HEK293 (cell line): ENCODE results near the gene MXRA8.

Source experiments
- CTCF ChIA-PET: fragments of 350-600 bp; formaldehyde crosslinking; extraction: SDS; loops from one replicate; lab custom pipeline; 2021; ENCODE audit warnings: antibody characterized with exemption; lab: Yijun Ruan, JAX
- POLR2A ChIA-PET: fragments of 300-600 bp; formaldehyde crosslinking; extraction: SDS; loops from one replicate; lab custom pipeline; 2020; ENCODE audit warnings: antibody characterized with exemption, inconsistent platforms; lab: Yijun Ruan, JAX
- H3K27ac ChIP-seq: fragments of 200-500 bp; sonication (Bioruptor generic); 2 replicates; pipeline ENCODE4 v1.5.1; 2014; ENCODE audit warnings: low read depth, low read length, control low read depth, inconsistent platforms; ENCODE audit errors: extremely low read depth
- H3K36me3 ChIP-seq, 2 experiments: fragments of 200-500 bp in 1 of 2; sonication (Bioruptor generic) in 1 of 2; 1 replicate in 1 of 2; 2 replicates in 1 of 2; pipeline ENCODE4 v1.5.1; 2014 to 2017; ENCODE audit warnings: inconsistent platforms in 2 of 2, low read length in 2 of 2; ENCODE audit not compliant: control insufficient read depth in 2 of 2, insufficient read depth in 1 of 2
- H3K4me1 ChIP-seq: fragments of 200-500 bp; sonication (Bioruptor generic); 2 replicates; pipeline ENCODE4 v1.5.1; 2014; ENCODE audit warnings: mild to moderate bottlenecking, low read length, inconsistent platforms; ENCODE audit not compliant: control insufficient read depth, insufficient read depth
- H3K4me3 ChIP-seq: 2 replicates; pipeline ENCODE4 v1.5.1; 2011; ENCODE audit warnings: low read depth, mild to moderate bottlenecking, control low read depth, low read length, moderate library complexity
- H3K9me3 ChIP-seq: fragments of 200-500 bp; sonication (Bioruptor generic); 2 replicates; pipeline ENCODE4 v1.5.1; 2014; ENCODE audit warnings: low read depth, low read length, inconsistent platforms; ENCODE audit not compliant: control insufficient read depth, insufficient read depth
- BCL11B ChIP-seq: fragments of 450-650 bp; formaldehyde crosslinking; IDR thresholded peaks from 2 replicates; pipeline ENCODE4 v1.5.1; 2016; ENCODE audit warnings: low read depth, missing biosample characterization, missing genetic modification characterization
- FEZF1 ChIP-seq: fragments of 450-650 bp; formaldehyde crosslinking; IDR thresholded peaks from 2 replicates; pipeline ENCODE4 v1.5.1; 2016; ENCODE audit warnings: missing biosample characterization, missing genetic modification characterization
- HOXD13 ChIP-seq: sonication (generic); formaldehyde crosslinking; IDR thresholded peaks from 2 replicates; pipeline ENCODE4 v1.8.0; 2022; ENCODE audit warnings: missing genetic modification reagents, borderline replicate concordance
- KLF1 ChIP-seq: fragments of 450-650 bp; formaldehyde crosslinking; IDR thresholded peaks from 2 replicates; pipeline ENCODE4 v1.5.1; 2016; ENCODE audit warnings: missing biosample characterization, missing genetic modification characterization
- KLF9 ChIP-seq: fragments of 450-650 bp; formaldehyde crosslinking; IDR thresholded peaks from 2 replicates; pipeline ENCODE4 v1.5.1; 2016; ENCODE audit warnings: missing biosample characterization, missing genetic modification characterization, low read depth
- SCRT2 ChIP-seq: fragments of 450-650 bp; formaldehyde crosslinking; IDR thresholded peaks from 2 replicates; pipeline ENCODE4 v1.5.1; 2016; ENCODE audit warnings: missing biosample characterization, missing genetic modification characterization
- YY1 ChIP-seq: fragments of 450-650 bp; formaldehyde crosslinking; IDR thresholded peaks from 2 replicates; pipeline ENCODE4 v1.5.1; 2018; ENCODE audit warnings: missing biosample characterization, missing genetic modification characterization
- ZFHX2 ChIP-seq: fragments of 450-650 bp; formaldehyde crosslinking; conservative IDR thresholded peaks from 2 replicates; pipeline ENCODE4 v1.5.1; 2016; ENCODE audit warnings: missing biosample characterization, missing genetic modification characterization
- ZFP3 ChIP-seq: fragments of 450-650 bp; formaldehyde crosslinking; IDR thresholded peaks from 2 replicates; pipeline ENCODE4 v1.5.1; 2016; ENCODE audit warnings: low read depth, missing biosample characterization, missing genetic modification characterization
- ZNF10 ChIP-seq: fragments of 450-650 bp; formaldehyde crosslinking; IDR thresholded peaks from 2 replicates; pipeline ENCODE4 v1.5.1; 2017; ENCODE audit warnings: missing biosample characterization, missing genetic modification characterization
- ZNF114 ChIP-seq: fragments of 450-650 bp; formaldehyde crosslinking; IDR thresholded peaks from 2 replicates; pipeline ENCODE4 v1.5.0; 2017; ENCODE audit warnings: missing biosample characterization, missing genetic modification characterization
- ZNF169 ChIP-seq: fragments of 450-650 bp; formaldehyde crosslinking; IDR thresholded peaks from 2 replicates; pipeline ENCODE4 v1.5.1; 2016; ENCODE audit warnings: missing biosample characterization, missing genetic modification characterization
- ZNF202 ChIP-seq: fragments of 450-650 bp; formaldehyde crosslinking; IDR thresholded peaks from 2 replicates; pipeline ENCODE4 v1.5.1; 2016; ENCODE audit warnings: missing biosample characterization, missing genetic modification characterization, borderline replicate concordance
- ZNF24 ChIP-seq: fragments of 450-650 bp; formaldehyde crosslinking; IDR thresholded peaks from 2 replicates; pipeline ENCODE4 v1.5.1; 2016; ENCODE audit warnings: missing biosample characterization, missing genetic modification characterization
- ZNF391 ChIP-seq: fragments of 450-650 bp; formaldehyde crosslinking; IDR thresholded peaks from 2 replicates; pipeline ENCODE4 v1.5.1; 2016; ENCODE audit warnings: low read depth, missing biosample characterization, missing genetic modification characterization, borderline replicate concordance
- ZNF433 ChIP-seq: fragments of 450-650 bp; formaldehyde crosslinking; IDR thresholded peaks from 2 replicates; pipeline ENCODE4 v1.5.1; 2016; ENCODE audit warnings: missing biosample characterization, missing genetic modification characterization, low read depth
- ZNF473 ChIP-seq: fragments of 450-650 bp; formaldehyde crosslinking; IDR thresholded peaks from 2 replicates; pipeline ENCODE4 v1.5.1; 2017; ENCODE audit warnings: missing biosample characterization, missing genetic modification characterization
- ZNF530 ChIP-seq: fragments of 450-650 bp; formaldehyde crosslinking; IDR thresholded peaks from 2 replicates; pipeline ENCODE4 v1.5.1; 2016; ENCODE audit warnings: low read depth, missing biosample characterization, missing genetic modification characterization
- ZNF555 ChIP-seq: fragments of 450-650 bp; formaldehyde crosslinking; conservative IDR thresholded peaks from 2 replicates; pipeline ENCODE4 v1.5.1; 2017; ENCODE audit warnings: missing biosample characterization, mild to moderate bottlenecking, missing genetic modification characterization, inconsistent platforms
- ZNF558 ChIP-seq: fragments of 450-650 bp; formaldehyde crosslinking; IDR thresholded peaks from 2 replicates; pipeline ENCODE4 v1.5.1; 2016; ENCODE audit warnings: missing biosample characterization, missing genetic modification characterization
- ZNF561 ChIP-seq: fragments of 450-650 bp; IDR thresholded peaks from 2 replicates; pipeline ENCODE4 v1.5.1; 2018; ENCODE audit warnings: missing biosample characterization, missing genetic modification characterization, borderline replicate concordance
- ZNF664 ChIP-seq: fragments of 450-650 bp; formaldehyde crosslinking; IDR thresholded peaks from 2 replicates; pipeline ENCODE4 v1.5.1; 2016; ENCODE audit warnings: missing biosample characterization, missing genetic modification characterization
- ZNF768 ChIP-seq: fragments of 450-650 bp; formaldehyde crosslinking; IDR thresholded peaks from 2 replicates; pipeline ENCODE4 v1.5.1; 2018; ENCODE audit warnings: missing biosample characterization, mild to moderate bottlenecking, missing genetic modification characterization
- ZSCAN23 ChIP-seq: fragments of 450-650 bp; formaldehyde crosslinking; IDR thresholded peaks from 2 replicates; pipeline ENCODE4 v1.5.1; 2016; ENCODE audit warnings: missing biosample characterization, missing genetic modification characterization
- TF ChIP-seq, protein P1 (sequence below): fragments of 450-650 bp; formaldehyde crosslinking; IDR thresholded peaks from 2 replicates; pipeline ENCODE4 v1.5.1; 2016; ENCODE audit warnings: missing biosample characterization, missing genetic modification characterization
- TF ChIP-seq, protein P2 (sequence below): fragments of 450-650 bp; formaldehyde crosslinking; IDR thresholded peaks from 2 replicates; pipeline ENCODE4 v1.5.1; 2016; ENCODE audit warnings: missing biosample characterization, missing genetic modification characterization
- TF ChIP-seq, protein P3 (sequence below): IDR thresholded peaks from 2 replicates; pipeline ENCODE4 v1.6.1; 2011; ENCODE audit warnings: mild to moderate bottlenecking, low read depth, low read length, borderline replicate concordance
- TF ChIP-seq, protein P4 (sequence below): fragments of 450-650 bp; formaldehyde crosslinking; IDR thresholded peaks from 2 replicates; pipeline ENCODE4 v1.5.1; 2017; ENCODE audit warnings: missing biosample characterization, missing genetic modification characterization
- TF ChIP-seq, protein P5 (sequence below): fragments of 450-650 bp; formaldehyde crosslinking; IDR thresholded peaks from 2 replicates; pipeline ENCODE4 v1.5.1; 2016; ENCODE audit warnings: missing biosample characterization, missing genetic modification characterization

Gene MXRA8

DNA sequence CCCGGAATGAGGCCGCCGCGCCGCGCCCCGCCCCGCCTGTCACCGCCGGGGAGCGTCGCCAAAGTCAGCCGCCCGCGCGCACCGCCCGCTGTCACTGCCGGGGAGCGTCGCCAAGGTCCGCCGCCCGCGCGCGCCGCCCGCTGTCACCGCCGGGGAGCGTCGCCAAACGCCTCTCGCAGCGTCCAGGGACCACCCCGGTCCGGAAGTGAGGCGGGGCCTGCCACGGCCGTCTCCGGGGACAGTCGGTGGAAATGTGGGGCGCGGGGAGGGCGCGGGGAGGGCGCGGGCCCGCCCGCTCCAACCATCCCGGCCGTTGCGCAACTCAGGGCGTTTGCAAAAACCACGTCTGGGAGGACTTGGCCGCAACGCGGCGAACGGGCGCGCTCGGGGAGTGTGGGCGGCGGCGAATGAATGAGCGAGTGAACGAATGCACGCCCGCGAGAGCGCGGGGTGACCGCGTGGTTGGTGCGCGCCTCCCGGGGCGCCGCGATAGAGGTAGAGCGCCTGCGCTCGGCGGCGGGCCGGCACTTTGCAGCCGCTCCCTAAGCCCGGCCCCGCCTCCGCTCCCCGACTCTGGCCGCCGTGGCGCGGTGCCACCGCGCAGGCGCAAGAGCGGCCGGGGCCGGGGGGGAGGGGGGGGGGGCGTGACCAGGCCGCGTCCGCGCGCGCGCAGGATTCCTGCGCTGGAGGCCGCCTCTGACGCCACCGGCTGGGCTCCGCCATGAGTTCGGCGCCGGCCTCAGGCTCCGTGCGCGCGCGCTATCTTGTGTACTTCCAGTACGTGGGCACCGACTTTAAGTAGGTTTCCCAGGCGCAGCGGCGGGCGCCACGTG lies 50.2 kb downstream of the MXRA8 start, which contains the start of the genes ACAP3 and PUSL1 (continued):
- TF ChIP-seq, protein P1, sequence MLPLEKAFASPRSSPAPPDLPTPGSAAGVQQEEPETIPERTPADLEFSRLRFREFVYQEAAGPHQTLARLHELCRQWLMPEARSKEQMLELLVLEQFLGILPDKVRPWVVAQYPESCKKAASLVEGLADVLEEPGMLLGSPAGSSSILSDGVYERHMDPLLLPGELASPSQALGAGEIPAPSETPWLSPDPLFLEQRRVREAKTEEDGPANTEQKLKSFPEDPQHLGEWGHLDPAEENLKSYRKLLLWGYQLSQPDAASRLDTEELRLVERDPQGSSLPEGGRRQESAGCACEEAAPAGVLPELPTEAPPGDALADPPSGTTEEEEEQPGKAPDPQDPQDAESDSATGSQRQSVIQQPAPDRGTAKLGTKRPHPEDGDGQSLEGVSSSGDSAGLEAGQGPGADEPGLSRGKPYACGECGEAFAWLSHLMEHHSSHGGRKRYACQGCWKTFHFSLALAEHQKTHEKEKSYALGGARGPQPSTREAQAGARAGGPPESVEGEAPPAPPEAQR = peak; percentile 82; the same call in 1 of the 2 replicates
- TF ChIP-seq ZFP3 (no peak), YY1 (peak; percentile 17), ZNF391 (peak; percentile 80; the same call in 1 of the 2 replicates), ZFHX2 (tag by site-specific recombination) (peak; percentile 75), KLF9 (tag by site-specific recombination) (peak; percentile 58), ZNF10 (0 out of 2 replicates have a peak, but pooled peaks have one; percentile 16), ZNF561 (tag by site-specific recombination) (peak; percentile 85; the same call in 1 of the 2 replicates), FEZF1 (tag by site-specific recombination) (peak; percentile 6; the same call in 1 of the 2 replicates), ZSCAN23 (peak; percentile 59; the same call in 1 of the 2 replicates), ZNF768 (tag by site-specific recombination) (no peak), ZNF24 (tag by site-specific recombination) (peak; percentile 100)
- TF ChIP-seq, protein P2, sequence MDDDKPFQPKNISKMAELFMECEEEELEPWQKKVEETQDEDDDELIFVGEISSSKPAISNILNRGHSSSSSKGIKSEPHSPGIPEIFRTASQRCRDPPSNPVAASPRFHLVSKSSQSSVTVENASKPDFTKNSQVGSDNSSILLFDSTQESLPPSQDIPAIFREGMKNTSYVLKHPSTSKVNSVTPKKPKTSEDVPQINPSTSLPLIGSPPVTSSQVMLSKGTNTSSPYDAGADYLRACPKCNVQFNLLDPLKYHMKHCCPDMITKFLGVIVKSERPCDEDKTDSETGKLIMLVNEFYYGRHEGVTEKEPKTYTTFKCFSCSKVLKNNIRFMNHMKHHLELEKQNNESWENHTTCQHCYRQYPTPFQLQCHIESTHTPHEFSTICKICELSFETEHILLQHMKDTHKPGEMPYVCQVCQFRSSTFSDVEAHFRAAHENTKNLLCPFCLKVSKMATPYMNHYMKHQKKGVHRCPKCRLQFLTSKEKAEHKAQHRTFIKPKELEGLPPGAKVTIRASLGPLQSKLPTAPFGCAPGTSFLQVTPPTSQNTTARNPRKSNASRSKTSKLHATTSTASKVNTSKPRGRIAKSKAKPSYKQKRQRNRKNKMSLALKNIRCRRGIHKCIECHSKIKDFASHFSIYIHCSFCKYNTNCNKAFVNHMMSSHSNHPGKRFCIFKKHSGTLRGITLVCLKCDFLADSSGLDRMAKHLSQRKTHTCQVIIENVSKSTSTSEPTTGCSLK (tag by site-specific recombination) = no peak

DNA sequence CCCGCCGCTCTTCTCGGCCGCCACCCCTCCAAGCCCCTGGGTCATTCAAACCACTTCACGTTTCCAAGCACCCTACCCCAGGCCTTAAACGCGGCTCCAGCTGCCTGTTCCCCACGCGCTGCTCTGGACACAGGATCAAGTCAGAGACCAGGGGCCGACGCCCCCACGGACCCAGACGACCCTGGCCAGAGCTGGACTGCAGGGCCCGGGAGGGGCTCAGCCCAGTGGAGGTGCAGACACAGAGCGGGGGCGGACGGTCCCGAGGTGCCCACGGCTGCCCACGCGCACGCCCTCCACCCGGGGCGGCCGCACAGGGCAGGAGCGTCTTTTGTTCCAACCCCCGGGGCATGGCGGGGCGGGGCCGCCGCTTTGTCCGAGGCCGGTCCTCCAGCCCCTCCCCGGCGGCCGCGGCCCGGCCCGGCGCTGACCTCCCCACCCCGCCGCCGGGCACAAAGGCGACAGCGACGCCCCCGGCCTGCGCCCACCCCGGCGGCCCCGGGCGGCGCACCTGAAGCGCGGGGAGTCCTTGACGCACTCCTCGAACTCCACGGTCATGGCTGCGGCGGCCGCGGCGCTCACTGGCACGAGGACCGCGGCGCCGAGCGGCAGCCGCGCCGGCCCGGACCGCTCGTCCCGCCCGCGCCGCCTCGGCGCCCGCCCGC lies 51.0 kb downstream of the MXRA8 start:
- H3K4me1 ChIP-seq = peaks cover 20% of the 10 kb centered on the region
- peak overlapping the region; percentile 75; the same call in 1 of the 2 replicates for H3K27ac ChIP-seq
- ChIA-PET POLR2A (interaction anchor here (1.3 kb wide), 1 partner anchor 11 kb away, joined by 4 read pairs; no protein-coding TSS in a partner anchor), CTCF (no interaction called here)
- peak overlapping the region; percentile 63 for H3K4me3 ChIP-seq
- H3K36me3 ChIP-seq = peaks cover 0 to 40% of the 10 kb centered on the region in 2 experiments; a peak in 1 of 3 replicates
- H3K9me3 ChIP-seq = no peaks in the 10 kb centered on the region
- TF ChIP-seq ZNF555 (tag by site-specific recombination) (no peak), ZNF114 (tag by site-specific recombination) (no peak), ZNF530 (tag by site-specific recombination) (no peak), HOXD13 (CRISPR knock-in tag) (no peak), ZNF202 (tag by site-specific recombination) (no peak), ZNF473 (no peak), KLF1 (tag by site-specific recombination) (peak; percentile 59; the same call in 1 of the 2 replicates), ZNF558 (no peak), ZNF664 (tag by site-specific recombination) (no peak), ZNF433 (tag by site-specific recombination) (no peak), ZNF169 (tag by site-specific recombination) (no peak), SCRT2 (tag by site-specific recombination) (no peak), BCL11B (tag by site-specific recombination) (peak; percentile 93)
- TF ChIP-seq, protein P3, sequence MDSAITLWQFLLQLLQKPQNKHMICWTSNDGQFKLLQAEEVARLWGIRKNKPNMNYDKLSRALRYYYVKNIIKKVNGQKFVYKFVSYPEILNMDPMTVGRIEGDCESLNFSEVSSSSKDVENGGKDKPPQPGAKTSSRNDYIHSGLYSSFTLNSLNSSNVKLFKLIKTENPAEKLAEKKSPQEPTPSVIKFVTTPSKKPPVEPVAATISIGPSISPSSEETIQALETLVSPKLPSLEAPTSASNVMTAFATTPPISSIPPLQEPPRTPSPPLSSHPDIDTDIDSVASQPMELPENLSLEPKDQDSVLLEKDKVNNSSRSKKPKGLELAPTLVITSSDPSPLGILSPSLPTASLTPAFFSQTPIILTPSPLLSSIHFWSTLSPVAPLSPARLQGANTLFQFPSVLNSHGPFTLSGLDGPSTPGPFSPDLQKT = no peak
- TF ChIP-seq, protein P4, sequence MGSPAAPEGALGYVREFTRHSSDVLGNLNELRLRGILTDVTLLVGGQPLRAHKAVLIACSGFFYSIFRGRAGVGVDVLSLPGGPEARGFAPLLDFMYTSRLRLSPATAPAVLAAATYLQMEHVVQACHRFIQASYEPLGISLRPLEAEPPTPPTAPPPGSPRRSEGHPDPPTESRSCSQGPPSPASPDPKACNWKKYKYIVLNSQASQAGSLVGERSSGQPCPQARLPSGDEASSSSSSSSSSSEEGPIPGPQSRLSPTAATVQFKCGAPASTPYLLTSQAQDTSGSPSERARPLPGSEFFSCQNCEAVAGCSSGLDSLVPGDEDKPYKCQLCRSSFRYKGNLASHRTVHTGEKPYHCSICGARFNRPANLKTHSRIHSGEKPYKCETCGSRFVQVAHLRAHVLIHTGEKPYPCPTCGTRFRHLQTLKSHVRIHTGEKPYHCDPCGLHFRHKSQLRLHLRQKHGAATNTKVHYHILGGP (tag by site-specific recombination) = no peak
- TF ChIP-seq, protein P5, sequence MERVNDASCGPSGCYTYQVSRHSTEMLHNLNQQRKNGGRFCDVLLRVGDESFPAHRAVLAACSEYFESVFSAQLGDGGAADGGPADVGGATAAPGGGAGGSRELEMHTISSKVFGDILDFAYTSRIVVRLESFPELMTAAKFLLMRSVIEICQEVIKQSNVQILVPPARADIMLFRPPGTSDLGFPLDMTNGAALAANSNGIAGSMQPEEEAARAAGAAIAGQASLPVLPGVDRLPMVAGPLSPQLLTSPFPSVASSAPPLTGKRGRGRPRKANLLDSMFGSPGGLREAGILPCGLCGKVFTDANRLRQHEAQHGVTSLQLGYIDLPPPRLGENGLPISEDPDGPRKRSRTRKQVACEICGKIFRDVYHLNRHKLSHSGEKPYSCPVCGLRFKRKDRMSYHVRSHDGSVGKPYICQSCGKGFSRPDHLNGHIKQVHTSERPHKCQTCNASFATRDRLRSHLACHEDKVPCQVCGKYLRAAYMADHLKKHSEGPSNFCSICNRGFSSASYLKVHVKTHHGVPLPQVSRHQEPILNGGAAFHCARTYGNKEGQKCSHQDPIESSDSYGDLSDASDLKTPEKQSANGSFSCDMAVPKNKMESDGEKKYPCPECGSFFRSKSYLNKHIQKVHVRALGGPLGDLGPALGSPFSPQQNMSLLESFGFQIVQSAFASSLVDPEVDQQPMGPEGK (tag by site-specific recombination) = peak; percentile 60; the same call in 1 of the 2 replicates
